ENCODE measurements around the gene VAV2.

- TF ChIP-seq CTCF (conservative IDR thresholded peaks at IDR 0.05; ENCODE audit: low read depth, low read length) (no peak), EZH2phosphoT487 (IDR thresholded peaks at IDR 0.05; ENCODE audit: borderline replicate concordance, low read length) (no peak)
Measured at GRCh38 chr9:133819923-133820322, 172.2 kb downstream of the VAV2 start.
